ENCODE measurements around the gene ITPR2. TPM values are rescaled to one million over a fixed set of nuclear protein-coding genes. Genes with fewer than 3 reads are reported as not detected.

ITPR2 gene
- total RNA-seq, 2 donors from 2014 or later: 14.8 to 74.4 TPM

DNA sequence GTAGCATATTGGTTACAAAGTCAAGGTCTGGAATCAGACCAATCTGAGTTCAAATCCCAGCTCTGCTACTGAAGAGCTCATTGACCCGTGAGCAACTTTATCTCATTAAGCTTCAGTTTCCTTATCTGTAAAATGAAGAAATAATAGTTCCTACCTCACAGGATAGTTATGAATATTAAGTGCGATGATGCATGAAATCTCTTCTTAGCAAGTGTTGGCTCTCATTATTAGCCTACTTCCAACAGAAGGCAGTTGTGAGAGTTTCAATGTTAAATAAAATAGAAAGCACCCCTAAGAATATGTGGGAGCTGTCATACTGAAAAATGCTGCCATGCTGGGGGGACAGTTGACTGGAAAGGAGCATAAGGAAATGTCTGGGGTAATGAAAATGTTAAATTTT lies 39.0 kb upstream of the ITPR2 start:
- 100% methylated on average over 2 of the region's 2 CpGs; no CpG with 5 or more reads in 1 of the 2 experiments for WGBS, 2 experiments (ENCODE audit: insufficient coverage in 1 of 2, insufficient read length in 1 of 2)
- no peaks in the 10 kb centered on the region for H3K36me3 Mint-ChIP-seq (ENCODE audit: low read depth)
- no peaks in the 10 kb centered on the region for H3K9me3 Mint-ChIP-seq
- peaks cover 10% of the 10 kb centered on the region for H3K4me1 Mint-ChIP-seq
- H3K27me3 ChIP-seq (ENCODE audit: control insufficient read depth, insufficient read depth, low read length, poor library complexity, severe bottlenecking): no peaks in the 10 kb centered on the region
- no peak for DNase-seq
- H3K27me3 Mint-ChIP-seq (ENCODE audit: insufficient read depth): no peaks in the 10 kb centered on the region
- H3K4me3 ChIP-seq (ENCODE audit: low read length): no peak overlapping the region
- no peak overlapping the region for H3K9ac ChIP-seq (ENCODE audit: extremely low read depth, low read length, poor library complexity, severe bottlenecking)
- no peak overlapping the region for H3K4me3 Mint-ChIP-seq
- H3K27ac ChIP-seq (ENCODE audit: low read depth, low read length): no peak overlapping the region
- no peaks in the 10 kb centered on the region for H3K36me3 ChIP-seq (ENCODE audit: control insufficient read depth, insufficient read depth, low read length)
- H3K27ac Mint-ChIP-seq: no peak overlapping the region
- no peaks in the 10 kb centered on the region for H3K9me3 ChIP-seq (ENCODE audit: control insufficient read depth, low read length)
- H3K4me1 ChIP-seq (ENCODE audit: control insufficient read depth, insufficient read depth, low read length): peaks cover 2% of the 10 kb centered on the region
- TF ChIP-seq, protein P1, sequence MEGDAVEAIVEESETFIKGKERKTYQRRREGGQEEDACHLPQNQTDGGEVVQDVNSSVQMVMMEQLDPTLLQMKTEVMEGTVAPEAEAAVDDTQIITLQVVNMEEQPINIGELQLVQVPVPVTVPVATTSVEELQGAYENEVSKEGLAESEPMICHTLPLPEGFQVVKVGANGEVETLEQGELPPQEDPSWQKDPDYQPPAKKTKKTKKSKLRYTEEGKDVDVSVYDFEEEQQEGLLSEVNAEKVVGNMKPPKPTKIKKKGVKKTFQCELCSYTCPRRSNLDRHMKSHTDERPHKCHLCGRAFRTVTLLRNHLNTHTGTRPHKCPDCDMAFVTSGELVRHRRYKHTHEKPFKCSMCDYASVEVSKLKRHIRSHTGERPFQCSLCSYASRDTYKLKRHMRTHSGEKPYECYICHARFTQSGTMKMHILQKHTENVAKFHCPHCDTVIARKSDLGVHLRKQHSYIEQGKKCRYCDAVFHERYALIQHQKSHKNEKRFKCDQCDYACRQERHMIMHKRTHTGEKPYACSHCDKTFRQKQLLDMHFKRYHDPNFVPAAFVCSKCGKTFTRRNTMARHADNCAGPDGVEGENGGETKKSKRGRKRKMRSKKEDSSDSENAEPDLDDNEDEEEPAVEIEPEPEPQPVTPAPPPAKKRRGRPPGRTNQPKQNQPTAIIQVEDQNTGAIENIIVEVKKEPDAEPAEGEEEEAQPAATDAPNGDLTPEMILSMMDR (conservative IDR thresholded peaks at IDR 0.05): no peak

GRCh38 chr12:26870491-26871419 lies 37.8 kb upstream of the ITPR2 start:
- Histone ChIP-seq H3K27me3 (ENCODE audit: control insufficient read depth, insufficient read depth, low read length, poor library complexity, severe bottlenecking) (no peaks in the 10 kb centered on the region), H3K9me3 (ENCODE audit: control insufficient read depth, low read length) (no peaks in the 10 kb centered on the region), H3K4me3 (ENCODE audit: low read length) (no peak overlapping the region), H3K4me1 (ENCODE audit: control insufficient read depth, insufficient read depth, low read length) (peaks cover 2% of the 10 kb centered on the region), H3K36me3 (ENCODE audit: control insufficient read depth, insufficient read depth, low read length) (no peaks in the 10 kb centered on the region), H3K9ac (ENCODE audit: extremely low read depth, low read length, poor library complexity, severe bottlenecking) (no peak overlapping the region), H3K27ac (ENCODE audit: low read depth, low read length) (no peak overlapping the region)
- no peak for DNase-seq
- Mint-ChIP-seq H3K27me3 (ENCODE audit: insufficient read depth) (no peaks in the 10 kb centered on the region), H3K9me3 (no peaks in the 10 kb centered on the region), H3K27ac (no peak overlapping the region), H3K36me3 (ENCODE audit: low read depth) (no peaks in the 10 kb centered on the region), H3K4me1 (peaks cover 10% of the 10 kb centered on the region), H3K4me3 (no peak overlapping the region)
- WGBS, 2 experiments (ENCODE audit: insufficient coverage in 1 of 2, insufficient read length in 1 of 2): 91 to 92% methylated on average over 4 to 11 of the region's 11 CpGs
- TF ChIP-seq, protein P1 (conservative IDR thresholded peaks at IDR 0.05): no peak

- no peaks in the 10 kb centered on the region for H3K36me3 ChIP-seq (ENCODE audit: control insufficient read depth, insufficient read depth, low read length)
- no peak overlapping the region for H3K4me3 ChIP-seq (ENCODE audit: low read length)
- 76 to 83% methylated on average over 1 to 6 of the region's 6 CpGs for WGBS, 2 experiments (ENCODE audit: insufficient coverage in 1 of 2, insufficient read length in 1 of 2)
- no peaks in the 10 kb centered on the region for H3K36me3 Mint-ChIP-seq (ENCODE audit: low read depth)
- H3K4me1 Mint-ChIP-seq: peaks cover 10% of the 10 kb centered on the region
- TF ChIP-seq, protein P1 (conservative IDR thresholded peaks at IDR 0.05): no peak
- no peaks in the 10 kb centered on the region for H3K9me3 Mint-ChIP-seq
- DNase-seq: peak; percentile 60
- no peak overlapping the region for H3K9ac ChIP-seq (ENCODE audit: extremely low read depth, low read length, poor library complexity, severe bottlenecking)
- peaks cover 2% of the 10 kb centered on the region for H3K4me1 ChIP-seq (ENCODE audit: control insufficient read depth, insufficient read depth, low read length)
- H3K9me3 ChIP-seq (ENCODE audit: control insufficient read depth, low read length): no peaks in the 10 kb centered on the region
- H3K4me3 Mint-ChIP-seq: no peak overlapping the region
- H3K27ac ChIP-seq (ENCODE audit: low read depth, low read length): no peak overlapping the region
- no peaks in the 10 kb centered on the region for H3K27me3 Mint-ChIP-seq (ENCODE audit: insufficient read depth)
- no peak overlapping the region for H3K27ac Mint-ChIP-seq
- no peaks in the 10 kb centered on the region for H3K27me3 ChIP-seq (ENCODE audit: control insufficient read depth, insufficient read depth, low read length, poor library complexity, severe bottlenecking)
Observed at GRCh38 chr12:26869908-26870459, 37.0 kb upstream of the ITPR2 start.

Measured in endodermal cell (in vitro differentiated cells).